KOPT-K1 (cell line): ENCODE measurements around the gene CCDC195.

ENCODE experiments used
- H3K27ac ChIP-seq: fragments of 200-600 bp; sonication (generic); 2 replicates; pipeline ENCODE4 v1.5.1; 2016; ENCODE audit warnings: antibody characterized with exemption, mild to moderate bottlenecking, low read depth, low read length; ENCODE audit not compliant: poor library complexity, severe bottlenecking
- H3K36me3 ChIP-seq: fragments of 200-600 bp; sonication (generic); 2 replicates; pipeline ENCODE4 v1.5.1; 2017; ENCODE audit warnings: antibody characterized with exemption, mild to moderate bottlenecking, low read length, moderate library complexity; ENCODE audit not compliant: insufficient read depth
- H3K9me3 ChIP-seq: fragments of 200-600 bp; sonication (generic); 2 replicates; pipeline ENCODE4 v1.5.1; 2017; ENCODE audit warnings: antibody characterized with exemption, low read length, mild to moderate bottlenecking; ENCODE audit not compliant: insufficient read depth, poor library complexity, severe bottlenecking

CCDC195 gene

DNA sequence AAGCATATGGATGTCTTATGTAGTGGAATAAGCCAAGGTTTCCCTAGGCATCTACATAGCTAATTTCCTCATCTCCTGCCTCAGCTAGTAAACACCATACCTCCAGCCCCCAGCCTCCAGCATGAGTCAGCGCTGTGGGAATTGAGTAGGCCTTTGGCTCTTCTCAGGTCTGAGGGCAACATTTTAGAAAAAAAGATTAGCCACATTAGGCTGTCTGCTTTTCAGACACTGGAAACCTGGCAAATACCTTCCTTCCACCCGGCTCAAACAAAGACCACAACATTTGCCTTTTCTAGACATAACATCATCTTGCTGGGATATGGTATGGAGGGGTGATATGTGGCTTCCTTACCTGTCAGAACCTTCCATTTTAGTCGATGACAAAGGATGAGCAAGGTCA is 6.1 kb upstream of the CCDC195 start:
- no peaks in the 10 kb centered on the region for H3K9me3 ChIP-seq
- no peaks in the 10 kb centered on the region for H3K36me3 ChIP-seq
- H3K27ac ChIP-seq, result no peak overlapping the region

DNA sequence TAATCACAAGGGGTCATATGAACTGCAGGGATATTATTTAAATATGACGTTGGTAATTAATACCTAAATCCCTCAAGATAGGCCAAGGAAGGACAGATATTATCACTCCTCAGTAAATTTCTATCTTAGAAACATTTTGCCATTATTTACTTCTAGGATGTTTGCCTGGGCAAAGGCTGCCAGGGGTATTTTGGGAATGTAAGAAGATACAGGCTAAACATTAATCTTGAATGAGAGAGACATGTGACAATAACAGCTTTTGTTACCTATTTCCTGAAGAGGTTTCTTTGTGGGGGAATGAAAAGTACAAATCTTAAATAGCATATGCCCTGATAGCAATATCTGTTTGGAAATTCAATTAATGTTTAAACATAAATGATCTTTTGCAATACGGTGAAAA is 756 bp upstream of the CCDC195 start:
- H3K9me3 ChIP-seq, result no peaks in the 10 kb centered on the region
- no peak overlapping the region for H3K27ac ChIP-seq
- H3K36me3 ChIP-seq, result no peaks in the 10 kb centered on the region

GRCh38 chr2:224711859-224712665 is 4.1 kb downstream of the CCDC195 start:
- Histone ChIP-seq H3K36me3 (no peaks in the 10 kb centered on the region), H3K27ac (no peak overlapping the region), H3K9me3 (no peaks in the 10 kb centered on the region)

DNA sequence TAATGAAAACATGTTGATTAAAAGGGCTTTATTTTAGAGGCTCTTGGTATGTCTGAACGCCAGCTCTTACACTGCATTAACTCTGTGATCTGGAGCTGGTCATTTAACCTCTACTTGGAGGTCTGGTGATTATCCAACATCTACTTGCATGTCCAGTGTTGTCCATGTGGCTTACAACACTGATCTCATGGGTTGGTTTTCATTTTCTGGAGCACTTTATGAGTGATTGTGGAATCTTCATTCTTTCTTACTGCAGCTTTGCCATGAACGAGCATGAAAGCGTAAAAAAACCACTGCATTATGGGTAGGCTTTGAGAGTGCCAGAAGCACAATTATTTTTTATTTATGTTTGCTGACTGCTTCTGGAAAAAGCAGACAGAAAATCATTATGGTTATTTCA is 4.8 kb downstream of the CCDC195 start:
- H3K9me3 ChIP-seq, result no peaks in the 10 kb centered on the region

GRCh38 chr2:224709301-224709700 is 6.9 kb downstream of the CCDC195 start:
- no peak overlapping the region for H3K27ac ChIP-seq
- H3K9me3 ChIP-seq, result no peaks in the 10 kb centered on the region
- H3K36me3 ChIP-seq, result no peaks in the 10 kb centered on the region

More for the DNA sequence above, 4.8 kb downstream of the CCDC195 start:
- Histone ChIP-seq H3K36me3 (no peaks in the 10 kb centered on the region), H3K27ac (no peak overlapping the region)

GRCh38 chr2:224694502-224694901 is 21.7 kb downstream of the CCDC195 start:
- H3K36me3 ChIP-seq, result no peaks in the 10 kb centered on the region
- no peaks in the 10 kb centered on the region for H3K9me3 ChIP-seq
- no peak overlapping the region for H3K27ac ChIP-seq

GRCh38 chr2:224691563-224691962 is 24.6 kb downstream of the CCDC195 start:
- no peaks in the 10 kb centered on the region for H3K9me3 ChIP-seq
- no peak overlapping the region for H3K27ac ChIP-seq
- H3K36me3 ChIP-seq, result no peaks in the 10 kb centered on the region

- no peak overlapping the region for H3K27ac ChIP-seq
- H3K9me3 ChIP-seq, result no peaks in the 10 kb centered on the region
- H3K36me3 ChIP-seq, result no peaks in the 10 kb centered on the region
Measured at GRCh38 chr2:224690868-224691267, 25.3 kb downstream of the CCDC195 start.

GRCh38 chr2:224689539-224689938 is 26.6 kb downstream of the CCDC195 start:
- no peaks in the 10 kb centered on the region for H3K36me3 ChIP-seq
- H3K27ac ChIP-seq, result no peak overlapping the region
- H3K9me3 ChIP-seq, result no peaks in the 10 kb centered on the region

- H3K27ac ChIP-seq, result no peak overlapping the region
Measured at GRCh38 chr2:224688997-224689396, 27.2 kb downstream of the CCDC195 start.

DNA sequence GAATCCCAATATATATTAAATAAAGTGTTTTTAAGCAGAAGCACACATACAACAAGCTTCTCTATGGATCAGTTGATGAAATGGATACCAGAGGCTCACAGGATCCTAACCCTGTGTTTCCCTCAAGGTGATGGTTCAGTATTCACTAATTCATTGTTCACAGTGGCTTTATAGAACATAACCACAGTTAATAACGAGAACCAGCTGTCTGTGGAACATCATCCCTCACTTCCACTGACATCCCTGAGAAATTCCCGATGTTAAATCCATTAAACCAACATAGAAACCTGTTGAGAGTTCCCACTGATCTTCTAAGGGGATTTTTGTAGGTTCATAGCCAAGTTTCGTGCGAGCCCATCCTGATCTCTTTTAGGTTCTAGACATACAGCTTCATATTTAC is 29.0 kb downstream of the CCDC195 start:
- Histone ChIP-seq H3K36me3 (no peaks in the 10 kb centered on the region), H3K9me3 (no peaks in the 10 kb centered on the region), H3K27ac (no peak overlapping the region)

More at GRCh38 chr2:224688997-224689396, 27.2 kb downstream of the CCDC195 start:
- Histone ChIP-seq H3K9me3 (no peaks in the 10 kb centered on the region), H3K36me3 (no peaks in the 10 kb centered on the region)

DNA sequence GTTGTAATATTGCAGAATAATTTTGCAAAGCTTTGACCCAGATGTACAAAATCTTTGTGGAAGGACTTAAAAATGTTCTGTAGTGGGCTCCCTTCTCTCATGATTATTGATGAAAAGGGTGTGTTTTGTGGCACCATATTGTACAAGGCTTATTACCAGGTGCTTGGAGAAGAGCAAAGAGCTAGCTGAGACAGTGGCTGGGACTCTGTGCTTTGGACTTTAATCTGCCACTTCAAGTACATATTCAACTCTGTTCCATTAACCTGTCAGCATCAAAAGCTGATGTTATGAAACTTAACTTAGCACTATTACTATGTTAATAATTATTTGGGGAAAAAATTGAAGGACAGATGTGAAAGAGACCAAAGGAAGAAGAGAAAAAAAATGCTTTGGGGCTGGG is 31.0 kb downstream of the CCDC195 start:
- H3K36me3 ChIP-seq, result no peaks in the 10 kb centered on the region
- no peak overlapping the region for H3K27ac ChIP-seq
- no peaks in the 10 kb centered on the region for H3K9me3 ChIP-seq

GRCh38 chr2:224682134-224682533 is 34.0 kb downstream of the CCDC195 start:
- H3K9me3 ChIP-seq, result no peaks in the 10 kb centered on the region
- no peak overlapping the region for H3K27ac ChIP-seq
- no peaks in the 10 kb centered on the region for H3K36me3 ChIP-seq

- Histone ChIP-seq H3K9me3 (no peaks in the 10 kb centered on the region), H3K27ac (no peak overlapping the region)
Measured at GRCh38 chr2:224671731-224672130, 44.4 kb downstream of the CCDC195 start.

DNA sequence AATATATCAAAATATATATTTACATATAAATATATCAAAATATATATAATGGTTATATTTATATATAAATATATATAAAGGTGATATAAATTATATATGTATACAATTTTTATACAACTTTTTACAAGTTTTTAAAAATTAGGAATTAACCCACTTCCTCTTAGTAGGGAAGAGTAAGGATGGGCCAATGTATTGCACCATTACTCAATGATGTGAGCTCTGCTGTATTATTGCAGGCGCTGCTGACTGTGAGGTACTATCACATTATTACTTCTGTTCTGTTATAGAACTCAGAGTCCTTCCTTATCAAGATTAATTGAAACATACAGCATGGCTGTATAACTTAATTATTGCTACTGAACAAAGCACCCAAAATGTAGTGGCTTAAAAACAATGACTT is 46.0 kb downstream of the CCDC195 start:
- Histone ChIP-seq H3K36me3 (no peaks in the 10 kb centered on the region), H3K27ac (no peak overlapping the region), H3K9me3 (no peaks in the 10 kb centered on the region)

More at GRCh38 chr2:224671731-224672130, 44.4 kb downstream of the CCDC195 start:
- H3K36me3 ChIP-seq, result no peaks in the 10 kb centered on the region

DNA sequence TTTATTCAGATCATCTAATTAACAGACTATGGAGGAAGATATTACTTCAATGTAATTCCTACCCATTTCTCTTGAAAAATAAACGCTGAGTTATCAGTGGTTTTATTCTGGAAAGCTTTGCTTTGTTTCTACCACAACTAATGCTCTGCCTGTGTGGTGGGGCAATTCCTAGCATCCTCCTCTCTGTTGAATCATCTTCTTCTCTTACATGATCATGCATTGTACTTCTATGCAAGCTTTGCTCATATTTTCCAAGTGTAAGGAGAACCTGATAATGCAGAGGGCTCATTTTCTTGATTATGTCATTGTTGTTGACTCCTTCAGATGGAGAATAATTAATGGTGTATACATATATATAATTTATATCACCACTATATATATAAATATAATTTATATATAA is 46.7 kb downstream of the CCDC195 start:
- H3K27ac ChIP-seq, result no peak overlapping the region
- no peaks in the 10 kb centered on the region for H3K36me3 ChIP-seq
- no peaks in the 10 kb centered on the region for H3K9me3 ChIP-seq
